ENCODE results near the gene RSL1D1. TPM values are rescaled to one million over a fixed set of nuclear protein-coding genes. Genes with fewer than 3 reads are reported as not detected.
A peak's percentile ranks its signal among the peaks of the same experiment; 100 is the strongest.

Gene RSL1D1
- total RNA-seq, result 100 to 1,000 TPM; 105 to 245 (median 166) TPM

DNA sequence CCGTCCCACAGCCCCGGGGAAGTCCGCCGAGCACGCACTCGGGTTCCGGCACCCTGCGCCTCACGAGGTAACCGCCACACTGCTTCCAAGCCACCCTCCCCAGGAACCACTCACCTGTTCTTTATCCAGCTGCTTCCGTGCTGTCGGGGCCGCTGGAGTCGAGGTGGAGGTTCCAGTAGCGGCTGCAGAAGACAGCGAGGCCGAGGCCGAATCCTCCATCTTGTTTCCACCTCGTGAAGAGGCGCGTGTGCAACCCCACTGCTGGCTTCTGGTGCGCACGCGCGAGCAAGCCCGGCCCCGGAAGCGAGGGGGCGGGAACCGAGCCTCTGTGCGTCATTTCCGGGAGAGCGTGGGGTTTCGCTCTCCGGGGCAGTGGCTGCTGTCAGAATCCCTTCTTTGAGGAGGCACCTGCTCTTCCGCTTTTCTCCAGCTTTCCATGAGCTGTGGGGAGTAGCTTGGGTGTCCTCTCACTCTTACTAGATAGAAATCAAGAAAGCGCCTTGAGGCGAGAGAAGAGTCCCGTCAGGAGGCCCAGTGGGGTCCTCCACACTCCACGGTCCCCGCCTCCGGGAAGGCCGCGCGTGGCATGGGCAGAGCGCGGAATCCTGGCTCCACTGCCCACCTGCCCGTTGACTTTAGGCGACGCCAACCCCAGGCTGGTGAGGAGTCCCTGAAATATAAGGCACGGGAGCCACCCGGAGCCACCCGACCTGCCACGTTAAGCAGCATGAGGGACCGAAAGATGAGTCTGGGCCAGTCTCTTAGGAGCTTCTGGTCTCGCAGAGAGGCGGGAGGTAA is at the start of gene RSL1D1:
Gene RSL1D1, minus strand, starts transcription at position 249 of the 798 bp plus-strand sequence. Its CDS starts 30 bp downstream, at position 219.
- DNase-seq (ENCODE audit: low spot score in 2 of 2), result peak; percentile 90 to 98
- TF ChIP-seq POLR2A (IDR thresholded peaks at IDR 0.05), result peak in 1 of 2 donors; percentile 64
- TF ChIP-seq, protein P1, sequence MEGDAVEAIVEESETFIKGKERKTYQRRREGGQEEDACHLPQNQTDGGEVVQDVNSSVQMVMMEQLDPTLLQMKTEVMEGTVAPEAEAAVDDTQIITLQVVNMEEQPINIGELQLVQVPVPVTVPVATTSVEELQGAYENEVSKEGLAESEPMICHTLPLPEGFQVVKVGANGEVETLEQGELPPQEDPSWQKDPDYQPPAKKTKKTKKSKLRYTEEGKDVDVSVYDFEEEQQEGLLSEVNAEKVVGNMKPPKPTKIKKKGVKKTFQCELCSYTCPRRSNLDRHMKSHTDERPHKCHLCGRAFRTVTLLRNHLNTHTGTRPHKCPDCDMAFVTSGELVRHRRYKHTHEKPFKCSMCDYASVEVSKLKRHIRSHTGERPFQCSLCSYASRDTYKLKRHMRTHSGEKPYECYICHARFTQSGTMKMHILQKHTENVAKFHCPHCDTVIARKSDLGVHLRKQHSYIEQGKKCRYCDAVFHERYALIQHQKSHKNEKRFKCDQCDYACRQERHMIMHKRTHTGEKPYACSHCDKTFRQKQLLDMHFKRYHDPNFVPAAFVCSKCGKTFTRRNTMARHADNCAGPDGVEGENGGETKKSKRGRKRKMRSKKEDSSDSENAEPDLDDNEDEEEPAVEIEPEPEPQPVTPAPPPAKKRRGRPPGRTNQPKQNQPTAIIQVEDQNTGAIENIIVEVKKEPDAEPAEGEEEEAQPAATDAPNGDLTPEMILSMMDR (IDR thresholded peaks at IDR 0.05), result no peak
- intact Hi-C loops (cut with DNase I; ENCODE audit: low total_unique reads), result no loop called here
- WGBS, 2 donors, result 0 to 2% methylated on average over 30 to 45 of the region's 57 CpGs
- peak within 1 kb of the TSS; percentile 91 for H3K4me3 ChIP-seq (ENCODE audit: low read depth, poor library complexity, severe bottlenecking)

DNA sequence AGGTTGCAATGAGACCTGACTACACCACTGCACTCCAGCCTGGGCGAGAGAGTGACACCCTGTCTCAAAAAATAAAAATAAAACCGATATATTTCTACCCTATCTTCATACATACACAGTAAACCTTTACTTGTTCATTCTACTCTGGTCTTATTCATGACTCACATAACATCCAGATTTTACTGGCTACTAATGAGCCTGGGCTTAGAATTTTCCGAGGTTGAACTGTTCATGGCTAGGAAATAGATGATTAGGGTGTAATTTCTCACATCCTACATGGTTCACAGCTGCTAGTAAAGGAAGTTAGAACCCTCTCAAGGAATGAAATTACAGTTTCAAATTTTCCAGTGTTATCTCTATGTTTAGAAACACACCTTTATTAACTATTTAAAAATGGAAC is 49.7 kb upstream of the RSL1D1 start:
- intact Hi-C loops (cut with DNase I; ENCODE audit: low total_unique reads), result loop anchor here (5.0 kb wide), 1 partner anchor 1806 kb away; no protein-coding TSS in a partner anchor
- no peak overlapping the region for H3K4me3 ChIP-seq (ENCODE audit: low read depth, poor library complexity, severe bottlenecking)
- WGBS, 2 donors, result 65 to 71% methylated on average over 3 of the region's 3 CpGs
- no peak for TF ChIP-seq POLR2A (IDR thresholded peaks at IDR 0.05)
- TF ChIP-seq, protein P1 (IDR thresholded peaks at IDR 0.05), result no peak
- no peak for DNase-seq (ENCODE audit: low spot score in 2 of 2)

DNA sequence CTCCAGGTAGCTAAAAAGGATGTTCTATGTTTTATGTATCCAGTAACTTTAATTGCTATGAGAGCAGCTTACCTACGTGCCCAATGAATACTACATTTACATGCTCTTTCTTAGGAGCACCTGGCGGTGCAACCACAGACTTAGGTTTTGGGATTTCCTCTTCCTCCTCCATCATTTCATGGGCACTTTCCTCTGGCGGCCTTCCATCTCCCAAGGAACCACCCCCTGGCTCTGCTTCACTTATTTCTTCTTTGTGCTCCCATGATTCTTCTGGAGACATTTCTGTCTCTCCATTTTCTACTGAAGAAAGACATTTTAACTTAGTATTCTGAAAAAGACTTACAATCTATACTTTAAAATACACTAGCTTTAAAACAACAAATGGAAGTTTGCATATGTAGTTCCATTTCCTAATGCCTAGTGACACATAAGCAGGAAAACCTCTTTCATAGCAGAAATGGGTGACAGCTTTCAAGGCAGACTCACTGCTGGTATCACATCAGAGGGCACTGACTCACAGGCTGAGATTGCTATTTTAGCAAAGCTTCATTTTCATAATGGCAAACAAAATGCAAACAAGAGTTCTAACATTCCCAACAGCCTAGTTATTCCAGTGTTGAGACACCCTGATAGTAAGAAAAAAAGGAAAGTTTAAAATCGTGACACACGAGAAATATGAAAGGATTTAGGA is 45.3 kb upstream of the RSL1D1 start:
- no peak for TF ChIP-seq POLR2A (IDR thresholded peaks at IDR 0.05)
- TF ChIP-seq, protein P1 (IDR thresholded peaks at IDR 0.05), result no peak
- WGBS, 2 donors, result 79 to 80% methylated on average over 5 of the region's 5 CpGs
- H3K4me3 ChIP-seq (ENCODE audit: low read depth, poor library complexity, severe bottlenecking), result no peak overlapping the region
- DNase-seq (ENCODE audit: low spot score in 2 of 2), result no peak
- intact Hi-C loops (cut with DNase I; ENCODE audit: low total_unique reads), result no loop called here

DNA sequence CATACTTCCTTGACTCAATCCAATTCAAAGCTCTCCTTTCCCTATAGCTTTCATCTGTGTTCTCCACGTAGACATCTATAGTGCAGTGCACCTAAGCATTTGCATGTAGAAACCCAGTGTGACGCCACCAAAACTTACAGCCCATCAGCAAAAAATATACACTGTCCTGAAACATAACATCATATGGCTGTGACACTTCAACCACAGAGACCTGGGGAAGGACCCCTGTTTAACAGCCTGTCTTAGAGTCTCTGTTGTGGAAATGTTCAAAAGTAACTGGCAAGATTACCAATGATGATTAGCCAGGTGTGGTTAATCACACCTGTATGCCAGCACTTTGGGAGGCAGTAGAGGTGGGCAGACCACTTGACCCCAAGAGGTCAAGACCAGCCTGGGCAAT is 42.2 kb upstream of the RSL1D1 start:
- DNase-seq (ENCODE audit: low spot score in 2 of 2), result no peak
- WGBS, 2 donors, result 97 to 98% methylated on average over 2 of the region's 2 CpGs
- TF ChIP-seq, protein P1 (IDR thresholded peaks at IDR 0.05), result no peak
- TF ChIP-seq POLR2A (IDR thresholded peaks at IDR 0.05), result no peak
- intact Hi-C loops (cut with DNase I; ENCODE audit: low total_unique reads), result no loop called here
- no peak overlapping the region for H3K4me3 ChIP-seq (ENCODE audit: low read depth, poor library complexity, severe bottlenecking)

DNA sequence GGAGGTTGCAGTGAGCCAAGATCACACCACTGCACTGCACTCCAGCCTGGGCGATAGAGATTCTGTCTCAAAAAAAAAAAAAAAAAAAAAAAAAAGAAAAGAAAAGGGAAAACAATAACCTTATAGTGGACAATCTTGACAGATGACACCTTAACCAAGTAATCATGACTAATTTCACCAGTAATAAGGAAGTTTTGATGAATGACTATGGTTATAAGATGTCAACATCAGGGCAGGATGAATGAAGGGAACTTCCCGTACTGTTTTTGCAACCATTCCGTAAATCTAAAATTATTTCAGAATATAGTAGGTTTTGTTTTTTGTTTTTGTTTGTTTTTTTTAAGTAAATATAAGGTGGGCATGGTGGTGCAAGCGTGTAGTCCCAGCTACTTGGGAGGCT is 41.4 kb upstream of the RSL1D1 start:
- no peak overlapping the region for H3K4me3 ChIP-seq (ENCODE audit: low read depth, poor library complexity, severe bottlenecking)
- TF ChIP-seq POLR2A (IDR thresholded peaks at IDR 0.05), result no peak
- TF ChIP-seq, protein P1 (IDR thresholded peaks at IDR 0.05), result no peak
- intact Hi-C loops (cut with DNase I; ENCODE audit: low total_unique reads), result no loop called here
- DNase-seq (ENCODE audit: low spot score in 2 of 2), result no peak
- 67 to 95% methylated on average over 4 of the region's 4 CpGs for WGBS, 2 donors

Data from lower leg skin (tissue), 4 donors.